Stimulated activated naive CD4-positive, alpha-beta T cell (primary cell): Measurements from ENCODE around the gene HSP90AA1.

Experiments used
- DNase-seq, 6 experiments: peaks; one replicate each; lab custom pipeline; 2025; lab: John Stamatoyannopoulos, UW

HSP90AA1 gene

DNA sequence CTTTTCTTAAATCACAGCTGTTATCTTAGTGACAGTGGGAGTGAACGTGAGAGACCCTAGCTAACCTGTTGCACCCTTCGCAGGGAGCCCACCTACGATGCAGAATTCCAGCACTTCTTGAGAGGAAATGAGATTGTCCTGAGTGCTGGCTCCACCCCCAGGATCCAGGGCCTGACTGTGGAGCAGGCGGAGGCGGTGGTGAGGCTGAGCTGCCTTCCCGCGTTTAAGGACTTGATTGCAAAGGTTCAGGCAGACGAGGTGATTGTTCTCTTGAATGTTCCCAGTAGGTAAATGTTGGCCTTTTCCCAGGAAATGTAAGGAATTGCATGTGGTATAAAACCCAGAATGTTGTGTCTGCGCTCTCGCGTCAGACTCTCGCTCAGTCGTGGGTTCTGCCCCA lies 46.7 kb downstream of the HSP90AA1 start:
- no peak for DNase-seq

GRCh38 chr14:102039157-102039556 lies 47.7 kb downstream of the HSP90AA1 start:
- DNase-seq: no peak

- DNase-seq: no peak
These were observed 49.2 kb downstream of the HSP90AA1 start for GRCh38 chr14:102037686-102038085.

- DNase-seq: no peak
These were observed 50.9 kb downstream of the HSP90AA1 start for GRCh38 chr14:102035914-102036313.

- DNase-seq: no peak
These were observed 52.5 kb downstream of the HSP90AA1 start for GRCh38 chr14:102034301-102034700.

GRCh38 chr14:102033241-102033640 lies 53.6 kb downstream of the HSP90AA1 start:
- no peak for DNase-seq
